CD4-positive, alpha-beta memory T cell (primary cell): ENCODE measurements around the gene PATE4. TPM values are rescaled to one million over a fixed set of nuclear protein-coding genes. Genes with fewer than 3 reads are reported as not detected.

Experiments used
- CTCF ChIA-PET: fragments of 350-600 bp; sonication (Branson Sonifier 250); formaldehyde crosslinking; loops from one replicate; lab custom pipeline; 2021; ENCODE audit warnings: inconsistent platforms; ENCODE audit not compliant: partially characterized antibody; lab: Charles Lee
- POLR2A ChIA-PET: fragments of 350-600 bp; sonication (Branson Sonifier 250); formaldehyde crosslinking; loops from one replicate; lab custom pipeline; 2021; ENCODE audit not compliant: partially characterized antibody; lab: Charles Lee
- DNase-seq, 5 donors: peaks; one replicate each; pipeline versions ENCODE4 v3.0.0 to v3.0.0-alpha.2; 2020 to 2022; ENCODE audit warnings: mixed read lengths in 1 of 5
- H3K27ac ChIP-seq: one replicate; pipeline ENCODE4 v1.7.0; 2013; ENCODE audit warnings: low read depth, low read length
- H3K27me3 ChIP-seq: 2 replicates; pipeline ENCODE4 v1.7.0; 2013; ENCODE audit warnings: mild to moderate bottlenecking, low read length, moderate library complexity; ENCODE audit not compliant: insufficient read depth
- H3K36me3 ChIP-seq: 2 replicates; pipeline ENCODE4 v1.7.0; 2013; ENCODE audit warnings: mild to moderate bottlenecking, low read length, moderate library complexity; ENCODE audit not compliant: insufficient read depth
- H3K4me1 ChIP-seq: 2 replicates; pipeline ENCODE4 v1.7.0; 2013; ENCODE audit warnings: mild to moderate bottlenecking, low read length, moderate library complexity; ENCODE audit not compliant: insufficient read depth
- H3K4me3 ChIP-seq, 2 donors: one replicate each; pipeline ENCODE4 v1.7.0; 2013; ENCODE audit warnings: low read length in 2 of 2, mild to moderate bottlenecking in 1 of 2
- H3K9me3 ChIP-seq, 2 donors: one replicate each; pipeline ENCODE4 v1.7.0; 2013; ENCODE audit warnings: low read length in 2 of 2, control low read depth in 1 of 2; ENCODE audit not compliant: control insufficient read depth in 1 of 2
- H3K27ac Mint-ChIP-seq, 7 donors: one replicate each; pipeline ENCODE4 v1.8.0; 2020 to 2021; ENCODE audit warnings: mixed read lengths in 7 of 7, mild to moderate bottlenecking in 6 of 7, inconsistent platforms in 3 of 7, moderate library complexity in 3 of 7
- H3K27me3 Mint-ChIP-seq, 2 donors: one replicate each; pipeline ENCODE4 v1.8.0; 2020 to 2021; ENCODE audit warnings: mixed read lengths in 2 of 2
- H3K36me3 Mint-ChIP-seq, 2 donors: one replicate each; pipeline ENCODE4 v1.8.0; 2020 to 2021; ENCODE audit warnings: mixed read lengths in 2 of 2, inconsistent platforms in 1 of 2, mild to moderate bottlenecking in 1 of 2
- H3K4me1 Mint-ChIP-seq, 4 donors: one replicate each; pipeline ENCODE4 v1.8.0; 2020 to 2021; ENCODE audit warnings: mixed read lengths in 4 of 4, mild to moderate bottlenecking in 1 of 4
- H3K4me3 Mint-ChIP-seq, 8 donors: one replicate each; pipeline ENCODE4 v1.8.0; 2020 to 2021; ENCODE audit warnings: mixed read lengths in 8 of 8, mild to moderate bottlenecking in 7 of 8, moderate library complexity in 6 of 8, inconsistent platforms in 3 of 8
- H3K9me3 Mint-ChIP-seq, 8 donors: one replicate each; pipeline ENCODE4 v1.8.0; 2020 to 2021; ENCODE audit warnings: mixed read lengths in 8 of 8, mild to moderate bottlenecking in 5 of 8, inconsistent platforms in 3 of 8, moderate library complexity in 1 of 8
- intact Hi-C: fragments of 100-400 bp; cut with micrococcal nuclease; formaldehyde crosslinking; loops from one replicate; pipeline ENCODE4 v1.15.1; 2023
- polyA plus RNA-seq, 2 donors: library from polyadenylated mRNA; unstranded; fragments of 300-500 nt; fragmentation: Illumina TruSeq; gene quantifications; one replicate each; pipeline ENCODE4 v1.2.3, GENCODE V29; 2021
- total RNA-seq, 2 experiments: library from RNA; stranded (reverse); gene quantifications; one replicate each; pipeline ENCODE4 v1.2.3, GENCODE V29; 2021

Gene PATE4
- total and polyA plus RNA-seq, 4 experiments from 2014 or later: not detected

- Histone ChIP-seq H3K27ac (no peak overlapping the region), H3K27me3 (no peaks in the 10 kb centered on the region), H3K36me3 (no peaks in the 10 kb centered on the region), H3K4me3 (no peak overlapping the region), H3K9me3 (no peaks in the 10 kb centered on the region), H3K4me1 (no peaks in the 10 kb centered on the region)
- no peaks in the 10 kb centered on the region for H3K36me3 Mint-ChIP-seq
- peaks cover 0 to 10% (median under 1%) of the 10 kb centered on the region in 8 donors for H3K9me3 Mint-ChIP-seq
- peaks cover 0 to 2% (median under 1%) of the 10 kb centered on the region in 4 donors for H3K4me1 Mint-ChIP-seq
- DNase-seq: no peak
- ChIA-PET POLR2A (no interaction called here), CTCF (no interaction called here)
- H3K27ac Mint-ChIP-seq: no peak overlapping the region
- no peak overlapping the region for H3K4me3 Mint-ChIP-seq
- peaks cover 1 to 2% of the 10 kb centered on the region in 2 donors for H3K27me3 Mint-ChIP-seq
- intact Hi-C loops: no loop called here
These were observed 36.4 kb downstream of the PATE4 start for GRCh38 chr11:125869521-125869920.

DNA sequence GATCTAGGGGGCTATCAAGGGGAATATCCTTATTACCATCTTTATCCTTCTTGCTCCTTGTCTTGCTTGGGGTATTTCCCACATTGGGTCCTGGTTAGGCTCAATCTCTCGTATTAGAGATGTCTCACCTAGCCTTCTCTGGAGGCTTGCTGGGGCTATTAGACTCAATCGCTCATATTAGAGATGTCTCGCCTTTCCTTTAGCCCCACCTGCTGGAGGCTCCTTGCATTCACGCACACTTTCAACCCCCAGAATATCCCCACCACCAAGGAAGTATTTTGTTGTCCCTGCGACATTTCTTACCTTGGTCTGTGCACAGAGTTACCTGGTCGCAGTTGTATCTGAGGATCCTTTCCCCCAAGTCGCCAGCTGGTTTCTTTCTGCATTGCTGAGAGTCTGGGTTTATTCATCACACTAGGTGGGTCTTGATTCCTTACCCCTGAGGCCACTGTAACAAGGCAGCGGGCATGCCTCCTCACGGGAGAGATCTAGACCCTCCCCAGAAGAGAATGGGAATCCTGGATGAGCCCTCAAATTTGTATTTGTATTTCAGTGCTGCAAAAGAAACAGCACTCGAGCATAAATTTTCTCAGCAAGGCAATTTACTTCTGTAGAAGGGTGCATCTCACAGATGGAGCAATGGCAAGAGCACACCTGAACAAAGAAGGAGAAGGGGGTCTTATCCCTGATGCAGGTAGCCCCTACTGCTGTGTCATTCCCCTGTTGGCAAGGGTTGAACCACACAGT is 38.4 kb downstream of the PATE4 start:
- H3K36me3 Mint-ChIP-seq: no peaks in the 10 kb centered on the region
- intact Hi-C loops: loop anchor here (5.0 kb wide), 2 partner anchors 244 to 524 kb away; partner anchors contain the start of gene CHEK1
- H3K27me3 Mint-ChIP-seq: peaks cover 2 to 3% of the 10 kb centered on the region in 2 donors
- peak overlapping the region in 1 of 7 donors; percentile 82 for H3K27ac Mint-ChIP-seq
- Histone ChIP-seq H3K27ac (no peak overlapping the region), H3K27me3 (no peaks in the 10 kb centered on the region), H3K4me3 (no peak overlapping the region), H3K4me1 (no peaks in the 10 kb centered on the region), H3K9me3 (no peaks in the 10 kb centered on the region), H3K36me3 (no peaks in the 10 kb centered on the region)
- DNase-seq: peak in 3 of 5 donors; percentile 17 to 25 (median 17)
- H3K4me3 Mint-ChIP-seq: no peak overlapping the region
- CTCF ChIA-PET: interaction anchor here (0.7 kb wide), 1 partner anchor 1658 kb away, joined by 3 read pairs; no protein-coding TSS in a partner anchor
- peaks cover 0 to 3% (median 1%) of the 10 kb centered on the region in 4 donors for H3K4me1 Mint-ChIP-seq
- POLR2A ChIA-PET: interaction anchor here (0.6 kb wide), 1 partner anchor 561 kb away, joined by 3 read pairs; no protein-coding TSS in a partner anchor
- H3K9me3 Mint-ChIP-seq: peaks cover 0 to 10% (median under 1%) of the 10 kb centered on the region in 8 donors

- intact Hi-C loops: loop anchor here (5.0 kb wide), 2 partner anchors 245 to 525 kb away; partner anchors contain the start of gene CHEK1
- H3K27ac ChIP-seq: no peak overlapping the region
- H3K4me3 Mint-ChIP-seq: no peak overlapping the region
- H3K4me1 Mint-ChIP-seq: peaks cover 0 to 3% (median 1%) of the 10 kb centered on the region in 4 donors
- ChIA-PET POLR2A (interaction anchor here (0.6 kb wide), 1 partner anchor 562 kb away, joined by 3 read pairs; no protein-coding TSS in a partner anchor), CTCF (no interaction called here)
- peaks cover 2 to 3% of the 10 kb centered on the region in 2 donors for H3K27me3 Mint-ChIP-seq
- no peak overlapping the region for H3K4me3 ChIP-seq
- peaks cover 0 to 10% (median under 1%) of the 10 kb centered on the region in 8 donors for H3K9me3 Mint-ChIP-seq
- H3K4me1 ChIP-seq: no peaks in the 10 kb centered on the region
- H3K36me3 Mint-ChIP-seq: no peaks in the 10 kb centered on the region
- no peak for DNase-seq
- H3K36me3 ChIP-seq: no peaks in the 10 kb centered on the region
- no peaks in the 10 kb centered on the region for H3K27me3 ChIP-seq
- H3K9me3 ChIP-seq: no peaks in the 10 kb centered on the region
- H3K27ac Mint-ChIP-seq: no peak overlapping the region
These were observed 39.0 kb downstream of the PATE4 start for GRCh38 chr11:125872138-125872491.

DNA sequence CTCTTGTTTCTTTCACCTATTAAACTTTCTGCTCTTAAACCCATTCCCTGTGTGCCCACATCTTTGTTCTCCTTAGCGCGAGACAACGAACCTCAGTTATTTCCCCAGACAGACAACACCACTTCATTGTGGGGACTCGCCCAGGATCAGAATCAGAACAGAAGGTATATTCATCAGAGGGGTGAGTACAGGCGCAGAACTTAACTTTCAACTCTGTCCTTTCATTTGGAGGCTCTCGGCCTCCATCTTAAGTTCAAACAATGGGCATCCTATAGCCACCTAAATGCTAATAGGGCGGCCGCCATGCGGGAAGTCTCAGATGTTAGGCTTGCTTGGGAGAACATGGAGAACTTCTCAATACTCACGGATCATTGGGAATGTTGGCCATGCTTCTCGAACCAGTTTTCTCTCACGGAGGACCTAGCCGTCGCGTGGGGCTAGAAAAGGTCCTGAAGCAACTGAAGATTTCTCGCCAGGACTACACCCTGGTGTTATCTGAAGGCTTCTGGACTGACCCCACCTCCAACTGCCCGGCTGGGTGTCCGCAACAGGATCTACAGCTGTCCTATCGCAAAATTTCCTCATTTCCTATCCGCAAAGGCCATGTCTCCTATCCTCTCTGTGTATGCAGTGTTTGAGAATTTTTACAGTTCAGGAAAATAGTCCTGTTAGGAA is 40.9 kb downstream of the PATE4 start:
- Mint-ChIP-seq H3K27ac (peak overlapping the region in 1 of 7 donors; percentile 46), H3K36me3 (no peaks in the 10 kb centered on the region), H3K4me3 (no peak overlapping the region), H3K4me1 (peaks cover 0 to 3% (median 1%) of the 10 kb centered on the region in 4 donors), H3K27me3 (peaks cover 2 to 3% of the 10 kb centered on the region in 2 donors), H3K9me3 (peaks cover 0 to 10% (median under 1%) of the 10 kb centered on the region in 8 donors)
- DNase-seq: no peak
- Histone ChIP-seq H3K9me3 (no peaks in the 10 kb centered on the region), H3K27me3 (no peaks in the 10 kb centered on the region), H3K4me3 (no peak overlapping the region), H3K36me3 (no peaks in the 10 kb centered on the region), H3K4me1 (no peaks in the 10 kb centered on the region), H3K27ac (no peak overlapping the region)
- CTCF ChIA-PET: no interaction called here
- intact Hi-C loops: loop anchor here (2.0 to 5.0 kb wide), 3 partner anchors 247 to 527 kb away; partner anchors contain the start of genes CHEK1 and EI24
- POLR2A ChIA-PET: no interaction called here

DNA sequence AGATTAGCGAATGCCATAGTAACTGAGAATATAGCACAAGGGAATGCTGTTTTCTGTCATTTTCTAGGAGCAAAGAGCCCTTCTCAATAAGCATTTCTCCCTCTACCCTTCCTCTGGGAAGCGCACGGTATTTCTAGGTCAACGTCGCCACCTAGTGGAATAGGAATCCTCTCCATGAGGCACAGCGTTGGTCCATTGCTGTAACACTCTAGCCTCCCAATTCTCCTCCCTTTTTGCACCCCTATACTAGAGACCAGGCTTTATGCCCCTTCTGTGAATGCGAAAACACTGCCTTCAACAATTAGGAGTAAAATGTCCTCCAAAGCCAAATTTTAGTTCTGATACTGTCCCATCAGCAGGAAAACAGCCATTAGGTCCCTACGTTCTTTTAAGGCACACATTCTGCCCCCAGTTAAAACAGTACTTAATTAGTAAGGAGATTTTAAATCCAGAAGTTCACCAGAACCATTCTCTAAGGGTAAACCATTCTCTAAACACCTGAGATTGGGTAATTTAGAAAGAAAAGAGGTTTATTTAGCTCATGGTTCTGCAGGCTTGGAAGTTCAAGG is 41.5 kb downstream of the PATE4 start:
- CTCF ChIA-PET: interaction anchor here (1.0 kb wide), 1 partner anchor 241 kb away, joined by 3 read pairs; no protein-coding TSS in a partner anchor
- H3K27ac Mint-ChIP-seq: no peak overlapping the region
- H3K36me3 ChIP-seq: no peaks in the 10 kb centered on the region
- no peak overlapping the region for H3K4me3 Mint-ChIP-seq
- no peaks in the 10 kb centered on the region for H3K9me3 ChIP-seq
- H3K36me3 Mint-ChIP-seq: no peaks in the 10 kb centered on the region
- H3K4me1 ChIP-seq: no peaks in the 10 kb centered on the region
- no peaks in the 10 kb centered on the region for H3K27me3 ChIP-seq
- peaks cover 2 to 3% of the 10 kb centered on the region in 2 donors for H3K27me3 Mint-ChIP-seq
- peaks cover 0 to 3% (median 1%) of the 10 kb centered on the region in 4 donors for H3K4me1 Mint-ChIP-seq
- H3K9me3 Mint-ChIP-seq: peaks cover 0 to 10% (median under 1%) of the 10 kb centered on the region in 8 donors
- intact Hi-C loops: loop anchor here (2.0 to 5.0 kb wide), 3 partner anchors 247 to 527 kb away; partner anchors contain the start of genes CHEK1 and EI24
- no peak overlapping the region for H3K4me3 ChIP-seq
- DNase-seq: peak in 4 of 5 donors; percentile 23 to 39 (median 29)
- POLR2A ChIA-PET: no interaction called here
- no peak overlapping the region for H3K27ac ChIP-seq

GRCh38 chr11:125881291-125881690 is 48.2 kb downstream of the PATE4 start:
- peaks cover 0 to 3% of the 10 kb centered on the region in 2 donors for H3K27me3 Mint-ChIP-seq
- H3K4me3 Mint-ChIP-seq: no peak overlapping the region
- H3K27ac Mint-ChIP-seq: no peak overlapping the region
- no peaks in the 10 kb centered on the region for H3K9me3 Mint-ChIP-seq
- intact Hi-C loops: no loop called here
- H3K4me1 Mint-ChIP-seq: peaks cover 0 to 3% (median 1%) of the 10 kb centered on the region in 4 donors
- Histone ChIP-seq H3K27me3 (no peaks in the 10 kb centered on the region), H3K4me3 (no peak overlapping the region), H3K9me3 (no peaks in the 10 kb centered on the region), H3K36me3 (no peaks in the 10 kb centered on the region), H3K27ac (no peak overlapping the region), H3K4me1 (no peaks in the 10 kb centered on the region)
- ChIA-PET POLR2A (no interaction called here), CTCF (interaction anchor here (2.7 kb wide), 1 partner anchor 312 kb away, joined by 7 read pairs; the partner anchor contains the start of gene EI24)
- no peaks in the 10 kb centered on the region for H3K36me3 Mint-ChIP-seq
- no peak for DNase-seq
